A673 (cell line): ENCODE measurements around the gene NEO1.

ENCODE experiments used
- EZH2 ChIP-seq: fragments of 200-600 bp; sonication (generic); IDR thresholded peaks from 2 replicates; pipeline ENCODE4 v1.6.1; 2017; ENCODE audit warnings: borderline replicate concordance, low read depth, mild to moderate bottlenecking, mixed read lengths, antibody characterized with exemption, low read length; ENCODE audit not compliant: poor library complexity, severe bottlenecking
- TF ChIP-seq, protein P1 (sequence below): fragments of 300-800, 200-600 bp; sonication (generic); conservative IDR thresholded peaks from 2 replicates; pipeline ENCODE4 v1.5.1; 2017; ENCODE audit warnings: low read depth, mild to moderate bottlenecking, antibody characterized with exemption, low read length, moderate library complexity, mixed read lengths

DNA sequence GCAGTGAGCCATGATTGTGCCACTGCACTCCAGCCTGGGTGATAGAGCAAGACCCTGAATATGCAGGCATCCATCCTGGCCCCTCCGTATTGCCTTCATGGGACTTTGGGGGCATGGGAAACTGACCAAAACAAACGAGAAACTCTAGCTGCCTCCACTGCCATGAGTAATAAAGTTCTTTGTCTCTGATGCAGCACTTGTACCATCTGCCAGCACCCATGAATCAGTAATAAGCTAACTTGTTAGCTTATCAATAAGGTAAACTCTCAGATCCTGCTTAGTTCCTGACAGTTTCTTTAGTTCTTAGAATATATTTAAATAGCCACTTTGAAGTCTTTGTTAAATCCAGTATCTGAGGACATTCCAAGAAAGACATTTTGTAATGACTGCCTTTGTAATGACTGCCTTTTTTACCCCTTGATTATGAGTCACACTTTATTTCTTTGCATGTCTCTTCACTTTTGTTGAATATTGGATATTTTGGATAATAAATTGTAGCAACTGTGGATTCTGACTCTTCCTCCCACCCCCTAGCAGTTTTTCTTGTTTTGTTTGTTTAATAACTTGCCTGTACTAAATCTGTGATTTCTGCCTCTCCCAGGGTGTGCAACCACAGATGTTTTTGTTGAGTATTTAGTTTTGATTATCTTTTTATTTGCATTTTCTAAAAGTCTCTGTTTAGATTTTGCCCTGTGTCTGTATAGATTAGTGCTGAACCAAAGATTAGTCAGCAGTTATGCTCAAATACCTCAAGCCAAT, 179.6 kb downstream of the NEO1 start:
- TF ChIP-seq, protein P1, sequence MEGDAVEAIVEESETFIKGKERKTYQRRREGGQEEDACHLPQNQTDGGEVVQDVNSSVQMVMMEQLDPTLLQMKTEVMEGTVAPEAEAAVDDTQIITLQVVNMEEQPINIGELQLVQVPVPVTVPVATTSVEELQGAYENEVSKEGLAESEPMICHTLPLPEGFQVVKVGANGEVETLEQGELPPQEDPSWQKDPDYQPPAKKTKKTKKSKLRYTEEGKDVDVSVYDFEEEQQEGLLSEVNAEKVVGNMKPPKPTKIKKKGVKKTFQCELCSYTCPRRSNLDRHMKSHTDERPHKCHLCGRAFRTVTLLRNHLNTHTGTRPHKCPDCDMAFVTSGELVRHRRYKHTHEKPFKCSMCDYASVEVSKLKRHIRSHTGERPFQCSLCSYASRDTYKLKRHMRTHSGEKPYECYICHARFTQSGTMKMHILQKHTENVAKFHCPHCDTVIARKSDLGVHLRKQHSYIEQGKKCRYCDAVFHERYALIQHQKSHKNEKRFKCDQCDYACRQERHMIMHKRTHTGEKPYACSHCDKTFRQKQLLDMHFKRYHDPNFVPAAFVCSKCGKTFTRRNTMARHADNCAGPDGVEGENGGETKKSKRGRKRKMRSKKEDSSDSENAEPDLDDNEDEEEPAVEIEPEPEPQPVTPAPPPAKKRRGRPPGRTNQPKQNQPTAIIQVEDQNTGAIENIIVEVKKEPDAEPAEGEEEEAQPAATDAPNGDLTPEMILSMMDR, result no peak
- no peak for TF ChIP-seq EZH2
